ENCODE data around the gene HCFC1R1. TPM values are rescaled to one million over a fixed set of nuclear protein-coding genes. Genes with fewer than 3 reads are reported as not detected.

Gene HCFC1R1
- total RNA-seq, 1 experiment from 2014 or later = 76.0 TPM

GRCh38 chr16:3023415-3023668, 400 bp downstream of the HCFC1R1 start (continued):
- no peak for TF ChIP-seq NR3C1 (CRISPR knock-in tag; conservative IDR thresholded peaks at IDR 0.05; ENCODE audit: low read depth)
- no peak for TF ChIP-seq CDX4 (CRISPR knock-in tag; IDR thresholded peaks at IDR 0.05; ENCODE audit: borderline replicate concordance)
- TF ChIP-seq USF2 (CRISPR knock-in tag; IDR thresholded peaks at IDR 0.05) = no peak
- TF ChIP-seq SP1 (CRISPR knock-in tag; conservative IDR thresholded peaks at IDR 0.05) = no peak
- TF ChIP-seq ZNF416 (CRISPR knock-in tag; IDR thresholded peaks at IDR 0.05) = 0 out of 2 replicates have a peak, but pooled peaks have one; percentile 51
- TF ChIP-seq ZNF121 (CRISPR knock-in tag; IDR thresholded peaks at IDR 0.05) = no peak
- TF ChIP-seq EMX1 (CRISPR knock-in tag; IDR thresholded peaks at IDR 0.05) = peak; percentile 22; the same call in 1 of the 2 replicates
- no peak for TF ChIP-seq MYBL2 (CRISPR knock-in tag; IDR thresholded peaks at IDR 0.05)
- no peak for TF ChIP-seq ZNF219 (CRISPR knock-in tag; IDR thresholded peaks at IDR 0.05; ENCODE audit: borderline replicate concordance)
- TF ChIP-seq MAX (CRISPR knock-in tag; IDR thresholded peaks at IDR 0.05) = no peak
- TF ChIP-seq ELF4 (CRISPR knock-in tag; IDR thresholded peaks at IDR 0.05; ENCODE audit: low read depth) = no peak
- TF ChIP-seq ARID4B (CRISPR knock-in tag; IDR thresholded peaks at IDR 0.05; ENCODE audit: borderline replicate concordance) = no peak
- no peak for TF ChIP-seq MXD4 (CRISPR knock-in tag; IDR thresholded peaks at IDR 0.05; ENCODE audit: borderline replicate concordance)
- TF ChIP-seq ETV6 (CRISPR knock-in tag; IDR thresholded peaks at IDR 0.05) = no peak

GRCh38 chr16:3022684-3023414, 893 bp downstream of the HCFC1R1 start:
- DNase-seq (ENCODE audit: low spot score) = no peak
- Mint-ChIP-seq H3K9me3 (no peaks in the 10 kb centered on the region), H3K4me3 (peak overlapping the region; percentile 86), H3K27ac (peak overlapping the region; percentile 99), H3K36me3 (peaks cover 18% of the 10 kb centered on the region), H3K4me1 (peaks cover 41% of the 10 kb centered on the region), H3K27me3 (ENCODE audit: low read depth) (peaks cover 2% of the 10 kb centered on the region; the same call in 1 of the 2 replicates)
- POLR2A ChIA-PET = interaction anchor here (0.6 to 17.1 kb wide), 7 partner anchors 9 to 1231 kb away, joined by 3 to 502 read pairs (median 4); partner anchors contain the start of genes CLDN9 and ZSCAN10
- CTCF ChIA-PET = interaction anchor here (0.7 to 8.6 kb wide), 11 partner anchors 9 to 128 kb away, joined by 3 to 360 read pairs (median 6); partner anchors contain the start of genes CLDN9 and FLYWCH1
- ATAC-seq = no peak
- TF ChIP-seq ZBTB43 (CRISPR knock-in tag; IDR thresholded peaks at IDR 0.05) (no peak), ZNF281 (CRISPR knock-in tag; IDR thresholded peaks at IDR 0.05) (no peak), ZNF532 (CRISPR knock-in tag; IDR thresholded peaks at IDR 0.05; ENCODE audit: borderline replicate concordance) (no peak), NR3C1 (CRISPR knock-in tag; conservative IDR thresholded peaks at IDR 0.05; ENCODE audit: low read depth) (no peak), ERG (CRISPR knock-in tag; IDR thresholded peaks at IDR 0.05) (no peak; the same call in 1 of the 2 replicates)
